ENCODE measurements around the gene VASP. TPM values are rescaled to one million over a fixed set of nuclear protein-coding genes. Genes with fewer than 3 reads are reported as not detected.

The VASP gene
- total RNA-seq, 4 donors from 2014 or later: 140 to 246 (median 167) TPM

DNA sequence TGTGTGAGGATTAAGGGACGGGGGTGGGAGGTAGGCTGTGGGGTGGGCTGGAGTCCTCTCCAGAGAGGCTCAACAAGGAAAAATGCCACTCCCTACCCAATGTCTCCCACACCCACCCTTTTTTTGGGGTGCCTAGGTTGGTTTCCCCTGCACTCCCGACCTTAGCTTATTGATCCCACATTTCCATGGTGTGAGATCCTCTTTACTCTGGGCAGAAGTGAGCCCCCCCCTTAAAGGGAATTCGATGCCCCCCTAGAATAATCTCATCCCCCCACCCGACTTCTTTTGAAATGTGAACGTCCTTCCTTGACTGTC, 34.0 kb upstream of the VASP start:
- WGBS, 2 donors (ENCODE audit: low coverage in 1 of 2): 35% methylated on average over 4 of the region's 5 CpGs; no CpG with 5 or more reads in 1 of the 2 donors
- Histone ChIP-seq H3K4me3 (no peak overlapping the region), H3K36me3 (no peaks in the 10 kb centered on the region), H3K4me1 (peaks cover 2 to 37% (median 13%) of the 10 kb centered on the region in 3 donors), H3K27me3 (no peaks in the 10 kb centered on the region), H3K27ac (no peak overlapping the region), H3K9me3 (no peaks in the 10 kb centered on the region)
- ATAC-seq: no peak
- TF ChIP-seq, protein P1, sequence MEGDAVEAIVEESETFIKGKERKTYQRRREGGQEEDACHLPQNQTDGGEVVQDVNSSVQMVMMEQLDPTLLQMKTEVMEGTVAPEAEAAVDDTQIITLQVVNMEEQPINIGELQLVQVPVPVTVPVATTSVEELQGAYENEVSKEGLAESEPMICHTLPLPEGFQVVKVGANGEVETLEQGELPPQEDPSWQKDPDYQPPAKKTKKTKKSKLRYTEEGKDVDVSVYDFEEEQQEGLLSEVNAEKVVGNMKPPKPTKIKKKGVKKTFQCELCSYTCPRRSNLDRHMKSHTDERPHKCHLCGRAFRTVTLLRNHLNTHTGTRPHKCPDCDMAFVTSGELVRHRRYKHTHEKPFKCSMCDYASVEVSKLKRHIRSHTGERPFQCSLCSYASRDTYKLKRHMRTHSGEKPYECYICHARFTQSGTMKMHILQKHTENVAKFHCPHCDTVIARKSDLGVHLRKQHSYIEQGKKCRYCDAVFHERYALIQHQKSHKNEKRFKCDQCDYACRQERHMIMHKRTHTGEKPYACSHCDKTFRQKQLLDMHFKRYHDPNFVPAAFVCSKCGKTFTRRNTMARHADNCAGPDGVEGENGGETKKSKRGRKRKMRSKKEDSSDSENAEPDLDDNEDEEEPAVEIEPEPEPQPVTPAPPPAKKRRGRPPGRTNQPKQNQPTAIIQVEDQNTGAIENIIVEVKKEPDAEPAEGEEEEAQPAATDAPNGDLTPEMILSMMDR (IDR thresholded peaks at IDR 0.05): no peak
- TF ChIP-seq EP300 (IDR thresholded peaks at IDR 0.05): no peak
- no peak for TF ChIP-seq POLR2AphosphoS5 (IDR thresholded peaks at IDR 0.05)
- no peak for TF ChIP-seq POLR2A (IDR thresholded peaks at IDR 0.05)

DNA sequence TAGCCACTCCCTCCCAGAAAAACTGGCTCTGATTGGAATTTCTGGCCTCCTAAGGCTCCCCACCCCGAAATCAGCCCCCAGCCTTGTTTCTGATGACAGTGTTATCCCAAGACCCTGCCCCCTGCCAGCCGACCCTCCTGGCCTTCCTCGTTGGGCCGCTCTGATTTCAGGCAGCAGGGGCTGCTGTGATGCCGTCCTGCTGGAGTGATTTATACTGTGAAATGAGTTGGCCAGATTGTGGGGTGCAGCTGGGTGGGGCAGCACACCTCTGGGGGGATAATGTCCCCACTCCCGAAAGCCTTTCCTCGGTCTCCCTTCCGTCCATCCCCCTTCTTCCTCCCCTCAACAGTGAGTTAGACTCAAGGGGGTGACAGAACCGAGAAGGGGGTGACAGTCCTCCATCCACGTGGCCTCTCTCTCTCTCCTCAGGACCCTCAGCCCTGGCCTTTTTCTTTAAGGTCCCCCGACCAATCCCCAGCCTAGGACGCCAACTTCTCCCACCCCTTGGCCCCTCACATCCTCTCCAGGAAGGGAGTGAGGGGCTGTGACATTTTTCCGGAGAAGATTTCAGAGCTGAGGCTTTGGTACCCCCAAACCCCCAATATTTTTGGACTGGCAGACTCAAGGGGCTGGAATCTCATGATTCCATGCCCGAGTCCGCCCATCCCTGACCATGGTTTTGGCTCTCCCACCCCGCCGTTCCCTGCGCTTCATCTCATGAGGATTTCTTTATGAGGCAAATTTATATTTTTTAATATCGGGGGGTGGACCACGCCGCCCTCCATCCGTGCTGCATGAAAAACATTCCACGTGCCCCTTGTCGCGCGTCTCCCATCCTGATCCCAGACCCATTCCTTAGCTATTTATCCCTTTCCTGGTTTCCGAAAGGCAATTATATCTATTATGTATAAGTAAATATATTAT, 33.3 kb upstream of the VASP start:
- H3K4me3 ChIP-seq: no peak overlapping the region
- TF ChIP-seq, protein P1 (IDR thresholded peaks at IDR 0.05): no peak
- TF ChIP-seq EP300 (IDR thresholded peaks at IDR 0.05) (no peak), POLR2A (IDR thresholded peaks at IDR 0.05) (no peak), POLR2AphosphoS5 (IDR thresholded peaks at IDR 0.05) (peak; percentile 21)
- H3K9me3 ChIP-seq: no peaks in the 10 kb centered on the region
- WGBS, 2 donors (ENCODE audit: low coverage in 1 of 2): 74 to 85% methylated on average over 17 to 21 of the region's 27 CpGs
- no peaks in the 10 kb centered on the region for H3K27me3 ChIP-seq
- H3K4me1 ChIP-seq: peaks cover 2 to 35% (median 10%) of the 10 kb centered on the region in 3 donors
- H3K27ac ChIP-seq: no peak overlapping the region
- no peaks in the 10 kb centered on the region for H3K36me3 ChIP-seq
- ATAC-seq: no peak

DNA sequence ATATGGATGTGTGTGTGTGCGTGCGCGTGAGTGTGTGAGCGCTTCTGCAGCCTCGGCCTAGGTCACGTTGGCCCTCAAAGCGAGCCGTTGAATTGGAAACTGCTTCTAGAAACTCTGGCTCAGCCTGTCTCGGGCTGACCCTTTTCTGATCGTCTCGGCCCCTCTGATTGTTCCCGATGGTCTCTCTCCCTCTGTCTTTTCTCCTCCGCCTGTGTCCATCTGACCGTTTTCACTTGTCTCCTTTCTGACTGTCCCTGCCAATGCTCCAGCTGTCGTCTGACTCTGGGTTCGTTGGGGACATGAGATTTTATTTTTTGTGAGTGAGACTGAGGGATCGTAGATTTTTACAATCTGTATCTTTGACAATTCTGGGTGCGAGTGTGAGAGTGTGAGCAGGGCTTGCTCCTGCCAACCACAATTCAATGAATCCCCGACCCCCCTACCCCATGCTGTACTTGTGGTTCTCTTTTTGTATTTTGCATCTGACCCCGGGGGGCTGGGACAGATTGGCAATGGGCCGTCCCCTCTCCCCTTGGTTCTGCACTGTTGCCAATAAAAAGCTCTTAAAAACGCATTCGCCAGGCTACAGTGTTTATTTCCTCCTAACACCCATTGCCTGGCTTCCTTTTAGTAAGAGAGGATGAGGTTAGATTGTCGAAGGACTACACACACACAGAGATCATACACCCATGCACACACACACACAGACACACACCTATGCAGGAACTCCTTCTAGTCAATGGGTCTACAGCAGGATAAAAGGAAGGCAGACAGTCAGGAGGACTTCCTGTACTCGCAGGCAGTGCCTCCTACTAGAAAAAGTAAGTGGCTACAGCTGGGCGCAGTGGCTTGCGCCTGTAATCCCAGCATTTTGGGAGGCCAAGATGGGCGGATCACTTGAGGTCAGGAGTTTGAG, 32.4 kb upstream of the VASP start:
- Histone ChIP-seq H3K36me3 (no peaks in the 10 kb centered on the region), H3K4me1 (peaks cover 2 to 32% (median 9%) of the 10 kb centered on the region in 3 donors), H3K9me3 (no peaks in the 10 kb centered on the region), H3K27me3 (no peaks in the 10 kb centered on the region), H3K4me3 (no peak overlapping the region), H3K27ac (no peak overlapping the region)
- ATAC-seq: no peak
- TF ChIP-seq, protein P1 (IDR thresholded peaks at IDR 0.05): no peak
- TF ChIP-seq POLR2AphosphoS5 (IDR thresholded peaks at IDR 0.05) (no peak), EP300 (IDR thresholded peaks at IDR 0.05) (no peak), POLR2A (IDR thresholded peaks at IDR 0.05) (no peak)
- WGBS, 2 donors (ENCODE audit: low coverage in 1 of 2): 61 to 83% methylated on average over 1 to 22 of the region's 28 CpGs

DNA sequence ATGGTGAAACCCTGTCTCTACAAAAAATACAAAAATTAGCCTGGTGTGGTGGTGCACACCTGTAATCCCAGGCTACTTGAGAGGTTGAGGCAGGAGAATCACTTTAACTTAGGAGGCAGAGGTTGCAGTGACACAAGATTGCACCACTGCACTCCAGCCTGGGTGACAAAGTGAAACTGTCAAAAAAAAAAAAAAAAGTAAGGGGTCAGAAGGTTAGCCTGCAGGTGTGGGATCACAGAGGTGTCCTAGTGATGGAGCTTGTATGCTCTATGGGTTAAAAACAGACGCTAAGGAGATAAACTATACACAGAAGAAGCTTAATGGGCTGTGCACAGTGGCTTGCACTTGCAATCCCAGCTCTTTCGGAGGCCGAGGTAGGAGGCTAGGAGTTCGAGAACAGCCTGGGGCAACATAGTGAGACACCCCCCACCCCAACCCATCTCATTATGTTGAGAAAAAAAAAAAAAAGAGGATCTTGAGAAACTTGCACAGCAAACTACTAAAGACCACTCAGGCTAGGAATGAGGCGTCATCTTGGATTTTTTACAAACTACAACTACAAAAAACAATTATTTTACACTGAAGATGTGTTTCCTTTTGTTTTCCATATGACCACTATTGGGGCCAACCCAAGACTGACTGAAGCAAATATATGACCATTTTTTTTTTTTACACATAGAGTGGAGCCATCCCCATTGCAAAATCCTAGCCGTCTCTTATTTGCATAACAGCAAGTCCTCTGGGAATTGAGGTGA, 31.6 kb upstream of the VASP start:
- Histone ChIP-seq H3K4me3 (no peak overlapping the region), H3K9me3 (no peaks in the 10 kb centered on the region), H3K27me3 (no peaks in the 10 kb centered on the region), H3K36me3 (no peaks in the 10 kb centered on the region), H3K27ac (no peak overlapping the region), H3K4me1 (peaks cover 0 to 23% (median under 1%) of the 10 kb centered on the region in 3 donors)
- ATAC-seq: no peak
- WGBS, 2 donors (ENCODE audit: low coverage in 1 of 2): 65 to 75% methylated on average over 2 to 6 of the region's 6 CpGs
- TF ChIP-seq, protein P1 (IDR thresholded peaks at IDR 0.05): no peak
- TF ChIP-seq EP300 (IDR thresholded peaks at IDR 0.05) (no peak), POLR2AphosphoS5 (IDR thresholded peaks at IDR 0.05) (no peak), POLR2A (IDR thresholded peaks at IDR 0.05) (no peak)

Measured in gastroesophageal sphincter (tissue), 4 donors.